ENCODE data around the gene PTPRM.

PTPRM gene

DNA sequence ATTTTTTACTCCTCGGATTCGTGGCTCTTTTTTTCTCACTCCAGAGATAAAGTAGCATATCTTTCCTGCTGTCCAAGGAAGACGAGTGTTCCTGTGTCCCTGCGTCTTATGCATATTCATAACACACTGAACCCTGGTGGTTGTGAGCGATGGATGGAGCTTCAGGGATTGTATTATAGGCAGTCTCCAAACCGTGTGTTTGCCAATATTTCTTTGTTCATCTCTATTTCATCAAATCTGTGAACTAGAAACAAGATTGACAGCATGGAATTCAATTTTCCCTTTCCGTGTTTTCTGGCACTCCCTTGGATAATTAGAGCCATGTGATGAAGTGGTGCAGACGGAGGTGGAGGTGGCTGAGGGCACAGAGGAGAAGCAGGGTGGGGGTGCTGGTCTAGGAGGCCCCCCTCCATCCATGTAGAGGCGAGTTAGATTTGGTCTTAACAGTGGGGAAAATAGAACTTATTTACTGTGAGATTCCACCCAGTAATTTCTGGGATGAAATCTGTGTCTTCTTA, 240.9 kb downstream of the PTPRM start:
- DNase-seq (ENCODE audit: low read depth in 2 of 2), result no peak

DNA sequence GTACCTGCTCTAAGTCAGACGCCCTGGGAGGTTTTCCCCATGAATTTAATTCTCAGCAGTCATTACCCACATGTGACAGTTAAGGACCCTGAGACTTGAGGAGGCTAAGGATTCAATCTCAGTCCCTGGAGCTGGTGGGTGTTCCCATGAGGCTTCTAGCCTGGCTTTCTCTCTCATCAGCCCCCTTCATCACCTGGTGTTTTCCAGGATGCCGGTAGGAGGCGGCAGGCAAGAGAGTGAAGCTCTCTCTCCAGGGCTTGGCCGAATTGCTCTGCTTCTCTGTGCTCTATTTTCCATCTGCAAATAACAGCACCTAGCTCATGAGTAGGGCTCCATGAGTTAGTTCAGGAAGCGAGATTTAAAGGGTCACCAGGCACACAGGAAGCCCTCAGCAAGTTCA, 241.9 kb downstream of the PTPRM start:
- no peak for DNase-seq (ENCODE audit: low read depth in 2 of 2)

DNA sequence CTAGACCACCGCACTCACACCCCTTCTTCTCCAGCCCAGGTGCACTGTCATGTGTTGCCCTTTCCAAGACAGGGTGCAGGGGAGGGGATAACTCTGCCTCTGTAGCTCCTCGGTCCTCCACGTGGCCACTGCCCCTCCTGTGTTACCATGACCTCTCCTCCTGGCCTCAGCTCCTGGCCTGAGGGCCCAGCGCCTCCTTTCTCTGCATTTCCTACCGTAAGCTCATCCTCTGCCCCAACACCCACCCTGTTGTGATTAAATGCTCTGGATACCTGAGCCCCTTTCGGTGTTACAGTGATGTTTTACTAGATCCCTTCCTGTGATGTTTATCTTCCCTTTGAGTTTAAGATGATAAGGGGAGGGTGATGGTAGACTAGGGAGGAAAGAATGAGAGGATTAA, 242.3 kb downstream of the PTPRM start:
- DNase-seq (ENCODE audit: low read depth in 2 of 2), result no peak

DNA sequence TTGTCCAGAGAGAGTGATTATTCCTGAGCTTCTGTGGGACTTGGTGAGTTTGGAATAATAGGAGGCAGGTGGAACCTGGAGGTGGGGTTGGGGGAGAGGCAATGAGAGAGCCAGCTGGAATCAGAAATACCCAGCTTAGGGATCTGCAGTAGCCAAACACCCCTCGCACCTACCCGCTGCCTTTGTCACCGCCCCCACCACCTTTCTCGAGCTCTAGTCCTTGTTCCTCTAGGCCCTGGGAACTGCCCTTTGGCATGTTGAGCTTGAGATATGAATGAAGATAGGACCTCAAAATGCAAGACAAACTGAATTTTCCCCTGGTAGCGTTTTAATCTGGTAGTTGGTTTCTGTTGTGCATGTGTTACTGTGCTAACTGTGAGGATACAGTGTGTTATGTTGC, 242.9 kb downstream of the PTPRM start:
- DNase-seq (ENCODE audit: low read depth in 2 of 2), result no peak

DNA sequence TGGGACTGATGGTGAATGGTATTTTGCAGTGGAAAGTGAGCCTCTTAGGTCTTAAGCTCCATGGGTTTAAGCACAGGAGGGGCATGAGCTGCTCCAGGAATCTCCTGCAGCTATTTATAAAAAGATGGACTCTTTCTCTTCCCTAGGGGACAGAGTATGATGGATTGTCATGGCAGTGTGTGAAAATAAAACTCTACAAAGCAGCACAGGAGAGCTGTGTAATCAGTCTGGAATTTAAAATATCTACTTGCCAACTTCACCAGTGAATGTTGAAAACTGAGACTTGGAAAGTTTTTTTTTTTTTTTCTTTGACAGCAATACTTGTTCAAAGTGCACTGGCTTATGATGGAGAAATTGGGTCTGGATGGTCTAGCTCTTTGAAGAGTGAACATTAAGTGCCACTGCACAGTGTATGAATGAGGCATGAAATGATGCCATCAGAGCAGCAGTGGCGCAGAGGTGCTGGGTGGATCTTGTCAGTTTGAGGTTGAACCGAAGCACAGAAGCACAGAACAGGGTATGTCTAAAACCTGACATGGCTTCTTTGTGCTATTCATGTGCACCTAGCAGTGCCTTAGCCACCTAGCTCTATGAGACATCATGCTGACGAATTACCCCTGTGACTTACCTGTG, 245.4 kb downstream of the PTPRM start:
- DNase-seq (ENCODE audit: low read depth in 2 of 2), result peak; percentile 81 to 82

DNA sequence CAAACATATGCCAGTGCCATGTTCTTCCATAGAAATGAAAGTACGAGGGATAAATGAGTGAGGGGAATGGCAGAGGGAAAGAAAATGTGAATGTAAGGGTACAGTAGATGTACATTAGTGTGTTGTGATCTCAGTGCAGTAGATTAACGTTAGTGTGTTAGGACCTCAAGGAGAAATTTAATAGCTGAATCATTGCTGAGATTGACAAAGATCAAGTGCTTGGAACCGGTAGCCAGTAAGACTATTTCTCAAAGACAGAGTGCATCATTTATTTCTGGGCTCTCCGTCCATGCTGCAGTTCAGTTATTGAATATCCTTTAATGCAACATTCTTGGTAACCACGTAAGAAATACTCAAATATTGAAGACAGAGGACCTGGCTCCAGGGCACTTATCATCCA, 246.0 kb downstream of the PTPRM start:
- DNase-seq (ENCODE audit: low read depth in 2 of 2), result no peak

DNA sequence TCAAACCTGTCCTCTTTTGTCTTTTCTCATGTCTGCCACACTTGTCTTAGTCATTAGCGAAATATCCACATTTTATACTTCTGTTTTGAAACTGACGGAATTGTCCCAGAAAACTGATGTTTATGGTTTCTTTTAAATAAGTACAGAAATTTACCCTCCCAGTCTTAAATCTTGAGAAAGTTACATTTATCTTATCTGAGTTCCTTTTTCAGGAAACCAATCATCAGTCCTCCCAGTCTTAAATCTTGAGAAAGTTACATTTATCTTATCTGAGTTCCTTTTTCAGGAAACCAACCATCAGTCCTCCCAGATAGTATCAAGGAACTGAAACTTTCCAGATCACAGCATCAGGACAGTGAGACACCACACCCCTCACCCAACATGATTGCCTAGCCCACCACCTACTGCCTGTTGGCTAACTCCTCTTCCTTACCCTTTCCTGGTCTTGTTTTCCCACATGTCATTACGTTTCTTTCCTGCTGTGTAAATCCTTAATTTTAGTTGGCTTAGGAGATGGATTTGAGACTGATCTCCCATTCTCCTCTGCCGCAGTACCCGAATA, 247.7 kb downstream of the PTPRM start:
- no peak for DNase-seq (ENCODE audit: low read depth in 2 of 2)

DNA sequence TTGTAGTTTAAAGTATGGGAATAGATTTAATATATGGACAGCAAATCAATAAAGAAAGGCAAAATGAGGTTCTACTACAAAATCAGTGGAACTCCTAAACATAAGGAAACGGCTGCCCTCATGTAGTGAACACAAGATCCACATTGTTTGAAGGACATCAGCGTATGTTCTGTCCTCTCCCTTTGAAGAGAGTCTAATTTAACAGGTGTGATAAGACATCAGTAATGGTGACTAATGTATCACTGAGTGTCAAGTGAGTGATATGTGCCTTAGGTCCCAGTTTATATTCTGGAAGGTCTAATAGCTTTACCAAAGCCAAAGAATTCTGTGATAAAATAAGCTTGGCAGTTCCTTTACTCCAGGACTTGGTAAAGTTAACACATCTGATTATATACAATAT, 248.7 kb downstream of the PTPRM start:
- no peak for DNase-seq (ENCODE audit: low read depth in 2 of 2)

DNA sequence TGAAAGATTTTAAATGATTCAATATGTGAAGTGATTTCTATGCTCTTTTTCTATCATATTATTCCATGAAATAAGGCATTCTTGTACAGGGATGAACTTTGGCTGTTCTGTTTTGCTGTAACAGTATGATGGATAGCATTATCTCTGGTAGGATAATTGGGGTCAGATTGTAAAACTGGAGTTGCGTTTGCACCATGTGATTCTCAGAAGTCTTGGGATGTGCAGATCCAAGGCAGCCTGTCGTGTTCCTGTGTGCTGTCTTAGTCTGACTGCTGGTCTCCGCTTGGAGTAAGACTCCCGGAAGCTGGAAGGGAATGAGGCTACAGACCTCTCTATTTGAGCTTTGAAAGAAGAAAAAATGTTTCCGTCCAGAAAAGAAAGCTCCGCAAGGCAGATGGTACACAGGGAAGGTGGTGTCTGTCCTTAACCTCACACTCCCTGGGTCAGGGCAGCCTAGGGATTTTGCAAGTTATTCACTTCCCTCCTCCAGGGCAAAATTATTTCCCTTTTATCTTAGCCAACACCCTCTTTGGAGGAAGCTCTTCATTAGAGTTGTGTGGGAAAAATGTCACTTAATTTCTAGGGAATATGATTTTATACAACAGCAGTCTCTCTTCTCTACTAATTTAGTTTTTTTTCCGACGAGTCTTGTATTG, 250.6 kb downstream of the PTPRM start:
- peak; percentile 22 to 37 for DNase-seq (ENCODE audit: low read depth in 2 of 2)

DNA sequence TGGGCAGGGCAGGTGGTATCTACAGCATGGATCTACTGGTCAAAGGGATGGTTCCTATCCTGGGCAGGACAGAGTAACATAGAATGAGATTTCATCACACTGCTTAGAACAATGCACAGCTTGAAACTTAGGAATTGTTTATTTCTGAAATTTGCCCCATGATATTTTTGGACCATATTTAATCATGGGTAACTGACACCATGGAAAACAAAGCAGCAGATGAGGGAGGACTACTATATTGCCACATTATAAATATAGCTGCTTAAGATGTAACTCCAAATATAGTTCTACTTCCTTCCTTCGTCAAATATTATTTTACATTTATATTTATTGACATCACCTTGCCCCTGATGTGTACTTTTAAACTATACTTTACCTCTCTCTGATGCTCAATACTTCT, 254.7 kb downstream of the PTPRM start:
- DNase-seq (ENCODE audit: low read depth in 2 of 2), result no peak

DNA sequence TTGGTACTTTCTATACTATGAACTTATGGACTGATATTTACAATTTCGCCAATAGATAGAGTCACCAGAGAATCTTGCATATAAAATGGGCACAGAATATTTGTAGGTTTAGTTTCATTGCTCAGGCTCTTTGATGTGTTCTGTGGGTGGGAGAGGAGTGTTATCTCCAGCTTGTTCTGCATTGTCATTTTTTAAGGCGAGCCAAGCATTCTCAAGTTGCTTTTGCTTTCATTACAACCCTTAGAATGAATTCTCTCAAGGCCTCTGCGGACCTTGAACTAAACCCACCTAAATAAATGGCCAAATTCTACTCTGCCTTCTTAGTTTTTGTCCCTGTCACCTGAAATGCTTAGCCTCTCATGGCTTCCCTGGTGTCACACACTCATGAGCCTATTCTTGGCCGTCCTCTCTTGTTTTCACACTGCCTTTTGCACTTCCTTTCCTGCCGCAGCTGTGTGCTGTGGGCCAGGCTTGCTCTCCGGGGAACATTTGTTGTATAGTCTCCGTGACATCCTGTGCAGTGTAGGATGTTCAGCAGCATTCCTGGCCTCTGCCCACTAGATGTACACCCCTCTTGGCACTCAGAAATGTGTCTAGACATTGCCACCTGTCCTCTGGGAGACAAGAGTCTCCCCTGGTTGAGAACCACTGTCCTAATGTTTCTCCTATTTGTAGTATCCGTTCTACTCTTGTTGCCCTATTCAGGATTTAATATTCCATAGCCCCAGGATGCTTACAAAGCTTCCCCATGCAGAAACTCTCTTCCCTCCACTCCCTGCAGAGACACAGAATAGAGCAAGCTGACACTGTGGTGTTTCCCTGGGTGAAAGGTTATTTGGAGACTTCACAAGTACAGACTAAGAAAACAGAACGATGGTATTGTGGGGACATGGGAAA, 255.6 kb downstream of the PTPRM start:
- no peak for DNase-seq (ENCODE audit: low read depth in 2 of 2)

DNA sequence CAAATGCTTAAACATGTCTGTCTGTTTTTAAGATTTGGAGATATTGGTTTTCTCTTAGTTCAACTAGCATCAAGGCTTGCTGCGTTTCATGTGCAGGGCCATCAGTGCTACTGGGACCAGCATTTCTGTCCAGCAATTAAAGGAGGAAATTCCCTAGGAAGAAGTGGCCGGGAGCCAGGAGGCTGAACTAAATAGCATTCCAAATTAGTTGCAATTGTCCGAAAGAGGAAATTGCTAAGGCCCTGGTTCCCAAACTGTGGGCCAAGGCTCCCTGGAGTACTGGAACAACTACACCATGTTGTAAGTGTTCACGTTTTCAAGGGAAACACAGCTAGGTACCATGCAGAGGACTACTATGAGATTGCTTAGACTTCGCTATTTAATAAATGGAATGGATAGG, 257.9 kb downstream of the PTPRM start:
- DNase-seq (ENCODE audit: low read depth in 2 of 2), result no peak

DNA sequence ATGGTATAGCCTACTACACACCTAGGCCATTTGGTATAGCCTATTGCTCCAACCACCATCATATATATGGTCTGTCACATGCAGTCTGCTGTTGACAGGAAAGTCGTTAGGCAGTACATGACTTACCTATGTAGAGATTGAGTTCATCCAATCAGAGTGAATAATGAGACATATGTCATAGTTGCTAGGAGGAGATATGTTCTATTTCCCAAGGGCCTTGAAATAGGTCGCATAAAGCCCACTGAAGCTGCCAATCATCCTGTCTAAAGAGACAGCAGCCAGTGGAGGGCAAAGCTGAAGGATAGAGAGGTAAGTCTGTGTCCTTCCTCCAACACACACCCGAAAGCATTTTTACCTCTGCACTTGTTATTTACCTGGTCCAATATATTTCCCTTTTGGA, 263.4 kb downstream of the PTPRM start:
- DNase-seq (ENCODE audit: low read depth in 2 of 2), result no peak

DNA sequence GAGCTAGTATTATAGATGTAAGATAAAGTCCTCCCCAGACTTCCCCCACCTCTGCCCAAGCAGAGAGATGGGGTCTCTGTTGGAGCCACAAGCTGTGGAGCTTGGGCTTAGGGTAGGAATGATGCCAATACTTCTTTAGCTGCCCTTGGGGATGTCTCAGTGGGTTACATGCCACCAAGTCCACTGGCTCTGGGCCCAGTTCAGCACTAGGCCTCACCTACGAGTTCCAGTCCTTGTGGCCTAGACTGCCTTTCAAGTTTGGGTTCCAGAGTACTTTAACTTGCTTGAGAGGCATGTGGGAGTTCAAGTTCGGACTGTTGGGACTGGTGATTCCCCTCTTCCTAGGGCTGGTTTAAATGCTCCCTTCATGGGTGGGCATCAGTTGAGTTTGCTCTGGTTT, 272.4 kb downstream of the PTPRM start:
- no peak for DNase-seq (ENCODE audit: low read depth in 2 of 2)

DNA sequence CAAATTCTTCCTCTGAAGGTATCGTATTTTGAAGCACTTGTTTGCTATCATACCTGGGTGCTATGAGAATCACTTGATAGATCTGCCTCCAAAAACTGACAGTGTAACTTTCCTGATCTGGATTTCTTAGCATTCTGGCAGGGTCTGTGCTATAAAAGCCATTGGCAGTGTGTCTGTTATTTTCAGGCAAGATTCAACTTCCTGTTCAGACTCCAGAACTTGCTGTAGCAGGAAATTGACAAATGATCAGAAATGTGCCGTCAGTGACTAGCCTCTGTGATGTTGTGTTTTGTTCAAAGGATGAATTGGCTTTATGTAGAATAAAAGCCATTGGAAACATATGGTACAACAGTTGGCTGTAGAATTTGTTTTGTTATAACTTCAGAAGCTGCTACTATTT, 273.3 kb downstream of the PTPRM start:
- DNase-seq (ENCODE audit: low read depth in 2 of 2), result no peak

DNA sequence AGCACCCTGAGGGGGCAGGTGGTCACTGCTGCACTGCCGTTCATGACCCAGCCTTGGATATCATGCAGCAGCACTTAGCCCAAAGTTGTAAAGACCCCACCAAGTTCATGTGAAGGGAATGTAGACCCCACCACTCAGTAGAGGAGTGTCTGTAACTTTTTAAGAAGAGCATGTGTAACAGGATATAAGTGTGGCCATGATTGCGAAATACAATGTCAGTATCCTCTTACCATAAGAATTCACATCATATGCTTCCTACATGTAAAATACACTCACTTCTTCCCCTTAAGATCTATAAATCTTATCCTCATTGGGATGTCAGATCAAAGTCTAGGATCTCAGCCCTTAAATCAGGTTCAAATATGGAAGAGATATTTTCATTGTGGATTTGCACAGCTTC, 276.9 kb downstream of the PTPRM start:
- DNase-seq (ENCODE audit: low read depth in 2 of 2), result no peak

DNA sequence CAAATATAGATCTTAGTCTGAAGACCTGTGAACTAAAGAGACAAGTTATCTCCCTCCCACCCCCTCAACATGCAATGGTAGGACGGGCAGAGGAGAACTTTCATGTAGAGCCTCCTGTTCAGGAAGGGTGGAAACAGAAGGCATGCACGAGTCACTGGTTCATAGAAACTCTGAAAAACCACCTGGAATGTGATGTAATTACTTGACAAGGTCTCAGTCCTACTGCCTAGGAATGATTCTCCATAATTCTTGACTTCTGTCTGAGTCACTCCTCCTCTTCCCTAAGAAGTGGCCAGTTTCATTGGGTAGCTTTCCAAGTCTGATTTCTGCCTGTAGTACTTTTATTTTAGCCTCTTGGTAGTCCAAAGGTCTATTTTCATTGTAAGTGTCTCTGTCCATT, 277.3 kb downstream of the PTPRM start:
- DNase-seq (ENCODE audit: low read depth in 2 of 2), result no peak

DNA sequence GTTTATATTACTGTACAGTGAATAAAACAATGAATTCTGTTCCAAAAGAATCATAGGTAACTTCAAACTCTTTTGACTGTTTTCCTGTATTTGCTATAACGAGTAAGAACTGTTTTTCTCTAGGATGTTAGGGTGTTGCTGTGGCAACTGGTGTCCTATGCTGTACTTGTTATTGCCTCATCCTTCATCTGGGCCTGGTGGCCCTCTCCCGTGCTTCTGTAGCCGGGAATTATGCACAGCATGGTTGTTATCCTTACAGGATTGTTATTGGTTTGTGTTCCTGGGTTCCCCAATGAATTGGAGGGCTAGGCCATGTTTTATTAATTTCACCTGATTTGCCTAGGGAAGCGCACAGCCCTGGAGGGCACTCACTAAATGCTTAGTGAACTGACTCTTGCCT, 279.2 kb downstream of the PTPRM start:
- no peak for DNase-seq (ENCODE audit: low read depth in 2 of 2)

DNA sequence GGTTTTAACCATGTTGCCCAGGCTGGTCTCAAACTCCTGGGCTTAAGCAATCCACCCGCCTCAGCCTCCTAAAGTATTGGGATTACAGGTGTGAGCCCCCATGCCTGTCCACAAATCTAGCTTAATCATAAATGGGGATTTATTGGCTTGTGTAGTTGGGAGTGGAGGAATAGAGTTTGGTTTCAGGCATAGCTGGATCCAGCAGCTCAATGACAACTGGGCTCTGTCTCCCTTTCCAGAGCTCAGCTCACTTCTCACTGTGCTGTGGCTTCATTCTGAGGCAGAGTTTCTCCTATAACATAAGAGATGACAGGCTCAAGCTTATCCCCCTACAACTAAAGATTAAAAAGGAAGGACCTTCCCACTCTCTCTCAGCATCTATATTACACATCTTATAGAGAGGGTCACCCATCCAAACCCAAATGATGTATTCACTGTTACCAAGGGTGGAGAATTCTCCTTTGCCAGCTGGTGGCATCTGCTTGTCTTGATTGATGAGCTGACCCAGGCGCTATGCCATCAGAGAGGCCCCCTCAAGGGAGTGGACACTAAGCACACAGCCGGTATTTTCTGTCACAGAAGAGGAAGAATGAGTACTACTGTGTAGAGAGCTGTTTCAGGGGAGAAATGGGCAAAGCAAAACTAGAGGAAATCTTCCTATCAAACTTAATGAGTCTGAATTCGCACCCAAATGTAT, 280.4 kb downstream of the PTPRM start:
- DNase-seq (ENCODE audit: low read depth in 2 of 2), result no peak

DNA sequence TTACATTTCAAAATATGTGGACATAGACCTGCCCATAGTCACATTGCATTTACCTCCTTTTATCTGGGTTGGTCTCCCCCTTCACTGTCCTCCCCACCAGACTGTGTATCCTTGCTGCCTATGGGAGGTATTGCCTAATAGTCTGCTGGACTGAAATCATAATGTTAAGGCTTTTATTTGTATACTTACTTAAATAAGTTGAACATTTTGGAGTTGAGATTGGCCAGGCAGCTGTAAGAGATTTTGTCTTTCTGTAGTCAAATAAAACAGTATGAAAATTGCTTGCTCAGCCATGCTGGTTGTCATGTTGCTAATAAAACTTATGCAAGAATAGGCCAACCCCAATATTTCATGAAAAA, 280.9 kb downstream of the PTPRM start:
- no peak for DNase-seq (ENCODE audit: low read depth in 2 of 2)

DNA sequence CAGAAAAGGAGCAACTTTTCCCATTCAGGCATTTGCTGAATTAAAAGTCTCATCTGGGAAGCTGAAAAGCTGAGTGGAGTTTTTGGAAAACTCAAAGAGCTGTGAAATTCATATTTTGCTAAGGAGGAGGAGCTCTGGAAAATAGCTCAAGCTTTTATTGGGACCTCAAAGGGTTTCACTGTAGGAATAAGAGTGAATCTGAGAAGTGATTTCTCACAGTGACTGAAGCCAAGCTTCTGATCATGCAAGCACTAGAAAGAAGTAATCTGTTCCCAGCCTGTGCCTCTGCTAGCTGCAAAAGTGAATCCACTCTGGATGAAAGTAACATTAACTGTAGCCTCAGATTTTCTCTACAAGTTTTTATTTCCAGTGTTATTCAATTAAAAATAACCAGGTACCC, 283.3 kb downstream of the PTPRM start:
- DNase-seq (ENCODE audit: low read depth in 2 of 2), result no peak

DNA sequence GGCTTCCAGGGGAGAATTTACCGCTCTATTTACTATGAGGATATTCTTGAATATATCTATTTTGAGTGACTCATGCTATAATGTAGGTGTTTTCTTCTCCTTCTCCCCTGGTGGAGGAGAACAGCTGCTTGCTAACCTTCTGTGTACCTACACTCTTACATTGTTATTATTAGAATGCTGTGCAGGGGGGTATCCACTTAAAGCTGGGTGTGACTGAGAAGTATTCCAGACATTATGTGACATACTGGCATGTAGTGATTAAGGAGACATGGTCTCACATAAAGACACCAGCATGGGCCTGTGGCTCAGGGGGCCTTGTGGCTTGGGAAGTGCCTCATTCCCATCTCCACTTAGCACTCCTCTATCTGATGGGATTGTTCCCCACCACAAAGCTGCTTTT, 287.9 kb downstream of the PTPRM start:
- DNase-seq (ENCODE audit: low read depth in 2 of 2), result no peak
